ENCODE data around the gene PLA2G4E. TPM values are rescaled to one million over a fixed set of nuclear protein-coding genes. Genes with fewer than 3 reads are reported as not detected.

Gene PLA2G4E
- total RNA-seq, 1 donor from 2014 or later = not detected

DNA sequence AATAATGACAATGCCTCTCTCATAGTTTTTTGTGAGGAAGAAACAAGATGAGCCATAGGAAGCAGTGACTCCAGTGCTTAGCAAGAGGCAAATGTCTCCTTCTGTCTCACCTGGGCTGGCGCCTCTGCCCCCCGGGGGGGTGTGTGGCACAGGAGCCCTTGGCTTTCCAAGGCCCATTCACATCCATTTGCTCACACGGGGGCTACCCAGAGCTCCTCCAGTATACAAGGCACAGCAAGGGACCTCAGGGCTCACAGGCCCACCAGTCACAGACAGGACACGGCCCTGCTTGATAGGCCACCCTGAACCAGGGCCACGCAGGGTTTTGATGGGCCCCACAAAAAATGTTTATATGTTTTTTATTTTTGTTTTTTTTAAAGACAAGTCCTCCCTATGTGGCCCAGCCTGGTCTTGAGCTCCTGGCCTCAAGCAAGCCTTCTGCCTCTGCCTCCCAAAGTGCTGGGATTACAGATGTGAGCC lies 26.6 kb downstream of the PLA2G4E start:
- TF ChIP-seq, protein P1, sequence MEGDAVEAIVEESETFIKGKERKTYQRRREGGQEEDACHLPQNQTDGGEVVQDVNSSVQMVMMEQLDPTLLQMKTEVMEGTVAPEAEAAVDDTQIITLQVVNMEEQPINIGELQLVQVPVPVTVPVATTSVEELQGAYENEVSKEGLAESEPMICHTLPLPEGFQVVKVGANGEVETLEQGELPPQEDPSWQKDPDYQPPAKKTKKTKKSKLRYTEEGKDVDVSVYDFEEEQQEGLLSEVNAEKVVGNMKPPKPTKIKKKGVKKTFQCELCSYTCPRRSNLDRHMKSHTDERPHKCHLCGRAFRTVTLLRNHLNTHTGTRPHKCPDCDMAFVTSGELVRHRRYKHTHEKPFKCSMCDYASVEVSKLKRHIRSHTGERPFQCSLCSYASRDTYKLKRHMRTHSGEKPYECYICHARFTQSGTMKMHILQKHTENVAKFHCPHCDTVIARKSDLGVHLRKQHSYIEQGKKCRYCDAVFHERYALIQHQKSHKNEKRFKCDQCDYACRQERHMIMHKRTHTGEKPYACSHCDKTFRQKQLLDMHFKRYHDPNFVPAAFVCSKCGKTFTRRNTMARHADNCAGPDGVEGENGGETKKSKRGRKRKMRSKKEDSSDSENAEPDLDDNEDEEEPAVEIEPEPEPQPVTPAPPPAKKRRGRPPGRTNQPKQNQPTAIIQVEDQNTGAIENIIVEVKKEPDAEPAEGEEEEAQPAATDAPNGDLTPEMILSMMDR (conservative IDR thresholded peaks at IDR 0.05; ENCODE audit: low read depth, low read length) = no peak
- no peak overlapping the region for H3K4me3 ChIP-seq (ENCODE audit: low read depth, low read length)
- DNase-seq (ENCODE audit: low read depth) = no peak

DNA sequence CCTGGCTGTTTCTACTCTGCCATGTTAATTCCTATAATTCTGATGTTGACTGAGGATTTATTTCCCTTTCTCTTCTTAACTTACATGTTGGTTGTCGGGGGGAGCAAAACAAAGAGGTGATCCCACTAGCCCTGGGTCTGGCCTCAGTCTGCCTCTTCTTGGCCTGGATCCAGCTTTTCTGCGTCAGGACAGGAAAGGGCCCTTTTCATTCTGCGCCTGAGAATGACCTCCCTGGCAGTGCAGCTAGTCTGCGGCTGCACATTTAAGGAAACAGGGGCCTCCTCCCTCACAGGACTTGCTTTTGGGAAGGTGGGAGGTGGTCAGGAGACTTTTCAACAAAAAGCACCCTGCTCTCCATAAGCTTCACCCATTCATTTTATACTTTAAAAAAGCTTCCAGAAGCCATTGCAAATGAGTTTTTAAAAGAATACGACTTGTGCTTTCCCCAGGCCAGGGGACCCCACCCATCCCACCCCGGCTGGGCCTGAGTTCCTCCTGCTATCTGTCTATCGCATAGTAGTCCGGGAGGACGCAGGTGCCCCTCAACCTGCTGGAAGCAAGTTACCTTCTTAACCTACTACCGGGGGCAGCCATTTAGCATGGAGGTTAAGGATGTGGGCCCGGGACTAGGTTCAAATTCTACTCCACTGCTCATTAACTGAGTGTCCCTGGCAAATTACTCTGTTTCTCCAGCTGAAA lies 27.2 kb downstream of the PLA2G4E start:
- DNase-seq (ENCODE audit: low read depth) = no peak
- no peak overlapping the region for H3K4me3 ChIP-seq (ENCODE audit: low read depth, low read length)
- TF ChIP-seq, protein P1 (conservative IDR thresholded peaks at IDR 0.05; ENCODE audit: low read depth, low read length) = no peak

DNA sequence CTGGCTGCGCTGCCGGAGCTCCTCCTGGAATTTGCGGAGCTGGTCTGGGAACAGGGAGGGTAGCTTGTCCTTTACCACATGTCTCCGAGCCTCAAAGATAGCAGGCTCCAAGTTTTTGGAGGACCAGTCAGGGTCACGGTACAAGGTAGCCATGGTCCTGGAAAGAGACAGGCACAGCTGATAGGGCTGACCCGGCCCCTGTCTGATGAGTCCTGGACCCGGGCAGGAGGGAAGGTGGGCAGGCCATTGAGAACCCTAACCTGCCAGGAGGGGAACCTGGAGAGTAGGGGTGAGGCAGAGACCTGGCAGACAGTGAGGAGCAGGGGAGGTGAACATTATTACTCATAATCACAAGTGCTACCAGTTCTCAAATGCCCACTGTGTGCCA lies 28.0 kb downstream of the PLA2G4E start:
- DNase-seq (ENCODE audit: low read depth) = no peak
- TF ChIP-seq, protein P1 (conservative IDR thresholded peaks at IDR 0.05; ENCODE audit: low read depth, low read length) = no peak

DNA sequence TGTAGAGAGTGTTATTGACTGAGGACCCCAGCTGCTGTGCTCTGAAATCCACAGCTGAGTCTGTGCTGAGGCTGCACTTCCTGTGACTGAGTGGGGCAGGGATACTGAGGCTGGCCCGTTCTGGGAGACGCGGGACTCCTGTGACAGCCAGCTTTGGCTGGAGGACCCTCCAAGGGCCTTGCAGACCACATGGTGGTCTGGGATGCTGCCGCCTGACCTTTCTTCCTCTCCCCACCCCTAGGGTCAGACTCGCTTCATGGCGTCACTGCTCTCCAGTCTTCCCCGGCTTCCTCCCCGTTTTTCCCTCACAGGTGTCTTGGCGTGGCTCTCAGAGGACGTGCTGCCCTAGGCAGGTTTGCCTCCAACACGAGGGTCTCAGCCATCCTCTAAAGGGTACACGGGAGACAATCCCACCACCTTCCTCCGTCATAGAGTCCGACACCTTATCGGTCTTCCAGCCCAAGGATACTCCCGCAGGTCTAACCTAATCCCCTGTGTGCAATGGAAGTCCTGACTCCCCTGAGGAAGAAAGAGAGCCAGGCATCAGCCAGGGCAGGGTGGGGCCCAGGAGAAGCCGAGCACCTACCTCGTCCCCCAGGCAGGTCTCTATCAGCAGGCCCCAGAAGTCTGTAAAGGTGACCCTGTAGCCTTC lies 28.6 kb downstream of the PLA2G4E start:
- H3K4me3 ChIP-seq (ENCODE audit: low read depth, low read length) = no peak overlapping the region
- TF ChIP-seq, protein P1 (conservative IDR thresholded peaks at IDR 0.05; ENCODE audit: low read depth, low read length) = no peak
- no peak for DNase-seq (ENCODE audit: low read depth)

More for the DNA sequence above, 28.0 kb downstream of the PLA2G4E start:
- H3K4me3 ChIP-seq (ENCODE audit: low read depth, low read length) = no peak overlapping the region

DNA sequence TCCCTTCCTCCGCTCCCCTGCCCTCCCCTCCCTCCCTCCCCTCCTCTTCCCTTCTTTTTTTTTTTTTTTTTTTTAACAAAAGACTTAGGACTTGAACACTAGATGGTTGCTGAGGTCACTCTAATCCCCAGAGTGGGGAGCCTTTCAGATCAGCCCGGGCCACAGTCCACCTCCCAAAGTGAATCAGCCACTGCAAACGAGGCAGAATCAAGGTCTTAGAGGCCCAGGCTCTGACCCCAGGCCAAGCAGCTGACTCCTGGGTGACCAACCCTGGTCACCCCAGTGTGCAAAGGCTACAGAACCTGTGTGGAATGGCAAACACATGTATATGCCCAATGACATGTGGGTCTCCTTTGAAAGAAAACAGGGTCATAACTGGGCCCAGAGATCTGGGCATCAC lies 30.2 kb downstream of the PLA2G4E start:
- no peak overlapping the region for H3K4me3 ChIP-seq (ENCODE audit: low read depth, low read length)
- DNase-seq (ENCODE audit: low read depth) = no peak
- TF ChIP-seq, protein P1 (conservative IDR thresholded peaks at IDR 0.05; ENCODE audit: low read depth, low read length) = no peak

DNA sequence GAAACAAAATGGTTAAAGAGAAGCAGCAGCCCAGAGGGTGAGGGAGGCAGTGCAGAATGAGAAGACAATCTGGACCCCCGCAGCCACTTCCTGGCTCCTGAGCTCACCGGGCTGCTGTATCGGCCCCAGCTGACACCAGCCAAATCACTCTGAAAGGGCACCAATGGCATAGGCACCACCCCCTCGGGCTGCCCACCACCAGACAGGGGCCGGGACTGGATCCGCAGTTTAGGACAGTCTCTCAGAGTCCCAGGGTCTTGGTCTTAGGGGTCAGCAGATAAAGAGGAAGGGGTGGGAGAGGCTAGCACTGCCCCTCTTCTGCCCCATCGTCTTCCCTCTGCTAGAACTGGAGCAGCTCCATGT lies 30.6 kb downstream of the PLA2G4E start:
- H3K4me3 ChIP-seq (ENCODE audit: low read depth, low read length) = no peak overlapping the region
- TF ChIP-seq, protein P1 (conservative IDR thresholded peaks at IDR 0.05; ENCODE audit: low read depth, low read length) = no peak
- DNase-seq (ENCODE audit: low read depth) = no peak

All from epithelial cell of proximal tubule (primary cell).